Right kidney (tissue), 1 donor: ENCODE data around the gene TEX48.

Source experiments
- DNase-seq: peaks from one replicate; pipeline ENCODE4 v3.0.0-alpha.2; 2016

Gene TEX48

GRCh38 chr9:114621561-114621960, 60.4 kb downstream of the TEX48 start:
- no peak for DNase-seq

- peak; percentile 25 for DNase-seq
These were observed 62.7 kb downstream of the TEX48 start for GRCh38 chr9:114619191-114619761.

GRCh38 chr9:114616684-114617520, 65.1 kb downstream of the TEX48 start:
- no peak for DNase-seq
